Measurements from ENCODE around the gene EXOC7. TPM values are rescaled to one million over a fixed set of nuclear protein-coding genes. Genes with fewer than 3 reads are reported as not detected.

Gene EXOC7
- total RNA-seq, 2 experiments from 2014 or later: 88.1 to 90.6 TPM

DNA sequence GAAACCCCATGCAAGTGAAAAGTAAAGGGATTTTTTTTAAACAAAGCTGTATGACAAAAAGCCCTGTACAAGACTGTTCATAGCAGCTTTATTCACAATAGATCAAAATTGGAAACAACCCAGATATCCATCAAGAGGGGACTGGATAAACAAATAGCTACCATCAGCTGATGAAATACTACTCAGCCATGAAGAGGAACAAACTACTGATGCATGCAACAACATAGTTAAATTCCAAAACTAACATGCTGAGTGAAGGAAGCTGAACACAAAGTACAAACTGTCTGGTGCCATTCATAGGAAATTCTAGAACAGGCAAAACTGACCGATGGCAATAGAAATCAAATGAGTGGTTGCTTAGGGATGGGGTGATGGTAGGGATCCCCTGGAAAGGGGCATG, 22.3 kb upstream of the EXOC7 start:
- TF ChIP-seq, protein P1, sequence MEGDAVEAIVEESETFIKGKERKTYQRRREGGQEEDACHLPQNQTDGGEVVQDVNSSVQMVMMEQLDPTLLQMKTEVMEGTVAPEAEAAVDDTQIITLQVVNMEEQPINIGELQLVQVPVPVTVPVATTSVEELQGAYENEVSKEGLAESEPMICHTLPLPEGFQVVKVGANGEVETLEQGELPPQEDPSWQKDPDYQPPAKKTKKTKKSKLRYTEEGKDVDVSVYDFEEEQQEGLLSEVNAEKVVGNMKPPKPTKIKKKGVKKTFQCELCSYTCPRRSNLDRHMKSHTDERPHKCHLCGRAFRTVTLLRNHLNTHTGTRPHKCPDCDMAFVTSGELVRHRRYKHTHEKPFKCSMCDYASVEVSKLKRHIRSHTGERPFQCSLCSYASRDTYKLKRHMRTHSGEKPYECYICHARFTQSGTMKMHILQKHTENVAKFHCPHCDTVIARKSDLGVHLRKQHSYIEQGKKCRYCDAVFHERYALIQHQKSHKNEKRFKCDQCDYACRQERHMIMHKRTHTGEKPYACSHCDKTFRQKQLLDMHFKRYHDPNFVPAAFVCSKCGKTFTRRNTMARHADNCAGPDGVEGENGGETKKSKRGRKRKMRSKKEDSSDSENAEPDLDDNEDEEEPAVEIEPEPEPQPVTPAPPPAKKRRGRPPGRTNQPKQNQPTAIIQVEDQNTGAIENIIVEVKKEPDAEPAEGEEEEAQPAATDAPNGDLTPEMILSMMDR (IDR thresholded peaks at IDR 0.05): no peak
- POLR2A ChIA-PET: interaction anchor here (1.1 to 3.7 kb wide), 8 partner anchors 11 to 148 kb away, joined by 4 to 23 read pairs (median 10); partner anchors contain the start of genes FOXJ1 and UBALD2
- Histone ChIP-seq H3K27ac (ENCODE audit: low read depth in 1 of 2, low read length in 2 of 2) (no peak overlapping the region), H3K9me3 (ENCODE audit: control insufficient read depth in 1 of 2, insufficient read depth in 1 of 2, low read length in 2 of 2) (no peaks in the 10 kb centered on the region), H3K36me3 (ENCODE audit: insufficient read depth, low read length) (no peaks in the 10 kb centered on the region), H3K27me3 (ENCODE audit: control insufficient read depth in 1 of 2, insufficient read depth in 2 of 2, low read length in 2 of 2) (no peaks in the 10 kb centered on the region), H3K4me3 (ENCODE audit: low read length) (no peak overlapping the region), H3K4me1 (ENCODE audit: insufficient read depth, low read length) (peaks cover 31% of the 10 kb centered on the region)
- no peaks in the 10 kb centered on the region for H3K27me3 Mint-ChIP-seq
- H3K9me3 Mint-ChIP-seq: no peaks in the 10 kb centered on the region
- CTCF ChIA-PET: interaction anchor here (1.2 to 9.6 kb wide), 3 partner anchors 56 to 154 kb away, joined by 3 to 130 read pairs (median 3); no protein-coding TSS in a partner anchor
- H3K4me3 Mint-ChIP-seq: no peak overlapping the region
- no peak for ATAC-seq (ENCODE audit: poor library complexity)
- intact Hi-C loops (cut with DNase I, micrococcal nuclease): no loop called here
- DNase-seq: no peak
- peak overlapping the region; percentile 61 for H3K27ac Mint-ChIP-seq
- peaks cover 21% of the 10 kb centered on the region for H3K4me1 Mint-ChIP-seq (ENCODE audit: low read depth)
- no peaks in the 10 kb centered on the region for H3K36me3 Mint-ChIP-seq (ENCODE audit: low read depth)

DNA sequence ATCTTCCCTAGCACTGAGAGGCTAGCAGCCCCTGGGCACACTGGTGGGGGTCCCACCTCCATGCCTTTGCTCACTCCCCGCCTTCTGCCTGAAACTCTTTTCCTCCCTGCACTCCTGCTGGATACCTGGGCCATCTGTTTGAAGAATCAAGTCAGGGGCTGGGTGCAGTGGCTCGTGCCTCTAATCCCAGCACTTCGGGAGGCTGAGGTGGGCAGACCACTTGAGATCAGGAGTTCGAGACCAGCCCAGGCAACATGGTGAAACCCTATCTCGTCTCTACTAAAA, 21.7 kb upstream of the EXOC7 start:
- H3K27me3 Mint-ChIP-seq: no peaks in the 10 kb centered on the region
- H3K36me3 Mint-ChIP-seq (ENCODE audit: low read depth): no peaks in the 10 kb centered on the region
- H3K4me3 Mint-ChIP-seq: no peak overlapping the region
- H3K27ac Mint-ChIP-seq: no peak overlapping the region
- ChIA-PET CTCF (interaction anchor here (1.2 to 9.6 kb wide), 2 partner anchors 57 to 155 kb away, joined by 3 to 130 read pairs; no protein-coding TSS in a partner anchor), POLR2A (interaction anchor here (2.5 to 3.7 kb wide), 5 partner anchors 16 to 146 kb away, joined by 8 to 23 read pairs (median 11); partner anchors contain the start of genes FOXJ1 and UBALD2)
- H3K27ac ChIP-seq (ENCODE audit: low read depth in 1 of 2, low read length in 2 of 2): no peak overlapping the region
- ATAC-seq (ENCODE audit: poor library complexity) (no peak), DNase-seq (no peak)
- TF ChIP-seq, protein P1 (IDR thresholded peaks at IDR 0.05): no peak
- intact Hi-C loops (cut with DNase I, micrococcal nuclease): no loop called here
- peaks cover 35% of the 10 kb centered on the region for H3K4me1 ChIP-seq (ENCODE audit: insufficient read depth, low read length)
- no peaks in the 10 kb centered on the region for H3K9me3 Mint-ChIP-seq
- H3K36me3 ChIP-seq (ENCODE audit: insufficient read depth, low read length): no peaks in the 10 kb centered on the region
- H3K4me1 Mint-ChIP-seq (ENCODE audit: low read depth): peaks cover 21% of the 10 kb centered on the region
- H3K4me3 ChIP-seq (ENCODE audit: low read length): no peak overlapping the region
- no peaks in the 10 kb centered on the region for H3K27me3 ChIP-seq (ENCODE audit: control insufficient read depth in 1 of 2, insufficient read depth in 2 of 2, low read length in 2 of 2)
- no peaks in the 10 kb centered on the region for H3K9me3 ChIP-seq (ENCODE audit: control insufficient read depth in 1 of 2, insufficient read depth in 1 of 2, low read length in 2 of 2)

DNA sequence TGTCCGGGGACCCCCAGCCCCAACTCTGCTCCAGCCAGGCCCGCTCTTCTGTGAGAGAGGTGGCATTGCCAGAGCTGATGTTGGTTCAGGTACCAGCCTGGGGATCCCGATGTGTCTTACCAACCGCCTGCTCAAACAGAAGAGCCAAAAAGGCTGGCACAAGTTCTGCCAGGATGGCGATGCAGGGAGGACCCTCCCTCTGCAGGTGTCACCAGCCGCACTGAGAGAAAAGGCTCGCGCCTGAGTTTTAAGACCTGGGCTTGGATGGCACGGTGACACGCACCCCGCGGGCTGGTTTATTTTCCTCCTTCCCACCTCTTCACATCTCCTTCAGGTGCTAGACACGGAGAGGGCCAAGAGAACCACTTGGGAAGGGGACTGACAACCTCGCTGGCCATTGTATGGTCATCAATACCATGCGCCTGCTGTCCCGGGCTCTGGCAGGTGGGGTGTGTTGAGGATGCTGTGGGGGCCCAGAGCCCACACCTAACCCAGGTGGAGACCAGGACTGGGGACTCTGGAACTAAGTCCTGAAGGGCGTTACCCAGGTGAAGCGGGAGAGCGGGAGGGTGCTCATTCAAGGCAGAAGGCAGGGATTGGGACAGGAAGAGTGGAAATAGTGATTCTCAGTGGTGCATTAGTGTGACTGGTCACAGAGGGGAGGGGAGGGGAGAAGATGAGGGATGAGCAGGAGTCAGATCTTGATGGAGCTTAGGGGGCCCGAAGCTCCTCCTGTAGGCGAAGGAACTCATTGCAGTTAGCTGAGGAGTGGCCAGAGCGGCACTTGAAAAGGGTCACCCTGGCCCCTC, 21.2 kb upstream of the EXOC7 start:
- H3K4me1 Mint-ChIP-seq (ENCODE audit: low read depth): peaks cover 21% of the 10 kb centered on the region
- no peaks in the 10 kb centered on the region for H3K27me3 Mint-ChIP-seq
- Histone ChIP-seq H3K27me3 (ENCODE audit: control insufficient read depth in 1 of 2, insufficient read depth in 2 of 2, low read length in 2 of 2) (no peaks in the 10 kb centered on the region), H3K4me3 (ENCODE audit: low read length) (no peak overlapping the region), H3K36me3 (ENCODE audit: insufficient read depth, low read length) (no peaks in the 10 kb centered on the region), H3K27ac (ENCODE audit: low read depth in 1 of 2, low read length in 2 of 2) (no peak overlapping the region), H3K4me1 (ENCODE audit: insufficient read depth, low read length) (peaks cover 35% of the 10 kb centered on the region), H3K9me3 (ENCODE audit: control insufficient read depth in 1 of 2, insufficient read depth in 1 of 2, low read length in 2 of 2) (no peaks in the 10 kb centered on the region)
- CTCF ChIA-PET: interaction anchor here (1.2 to 9.6 kb wide), 3 partner anchors 56 to 155 kb away, joined by 3 to 130 read pairs (median 68); no protein-coding TSS in a partner anchor
- H3K36me3 Mint-ChIP-seq (ENCODE audit: low read depth): no peaks in the 10 kb centered on the region
- intact Hi-C loops (cut with DNase I, micrococcal nuclease): loop anchor here (5.0 kb wide), 2 partner anchors 173 to 273 kb away; no protein-coding TSS in a partner anchor
- ATAC-seq (ENCODE audit: poor library complexity) (no peak), DNase-seq (peak in 1 of 14 experiments; percentile 23)
- no peak overlapping the region for H3K27ac Mint-ChIP-seq
- TF ChIP-seq, protein P1 (IDR thresholded peaks at IDR 0.05): no peak
- POLR2A ChIA-PET: interaction anchor here (1.2 to 4.5 kb wide), 6 partner anchors 16 to 156 kb away, joined by 3 to 43 read pairs (median 10); partner anchors contain the start of genes FOXJ1 and UBALD2
- no peaks in the 10 kb centered on the region for H3K9me3 Mint-ChIP-seq
- no peak overlapping the region for H3K4me3 Mint-ChIP-seq
